ENCODE data around the gene SFTA2.

Gene SFTA2

GRCh38 chr6:30931969-30932645 lies at the start of gene SFTA2:
Gene SFTA2 (minus strand): TSS chr6:30932170. CDS start chr6:30932096, 74 bp downstream.
- TF ChIP-seq CTCF (IDR thresholded peaks at IDR 0.05) = no peak
- peaks cover 21% of the 10 kb centered on the region for H3K27me3 ChIP-seq

GRCh38 chr6:30979690-30980089 lies 47.7 kb upstream of the SFTA2 start:
- H3K27ac ChIP-seq = no peak overlapping the region
- TF ChIP-seq CTCF (IDR thresholded peaks at IDR 0.05) = no peak
- H3K27me3 ChIP-seq = peaks cover 88% of the 10 kb centered on the region
- no peak overlapping the region for H3K4me3 ChIP-seq (ENCODE audit: low read depth in 1 of 2, low read length in 1 of 2)
- H3K36me3 ChIP-seq = no peaks in the 10 kb centered on the region
- no peaks in the 10 kb centered on the region for H3K9me3 ChIP-seq
- H3K4me1 ChIP-seq (ENCODE audit: control insufficient read depth in 1 of 2, insufficient read depth in 1 of 2, low read depth in 1 of 2, low read length in 1 of 2) = no peaks in the 10 kb centered on the region

More at GRCh38 chr6:30931969-30932645, at the start of gene SFTA2:
- H3K27ac ChIP-seq = no peak within 1 kb of the TSS
- no peaks in the 10 kb centered on the region for H3K4me1 ChIP-seq (ENCODE audit: control insufficient read depth in 1 of 2, insufficient read depth in 1 of 2, low read depth in 1 of 2, low read length in 1 of 2)
- H3K9me3 ChIP-seq = no peaks in the 10 kb centered on the region
- no peaks in the 10 kb centered on the region for H3K36me3 ChIP-seq
- no peak within 1 kb of the TSS for H3K4me3 ChIP-seq (ENCODE audit: low read depth in 1 of 2, low read length in 1 of 2)

- H3K4me3 ChIP-seq (ENCODE audit: low read depth in 1 of 2, low read length in 1 of 2) = no peak overlapping the region
- no peak for TF ChIP-seq CTCF (IDR thresholded peaks at IDR 0.05)
- H3K9me3 ChIP-seq = no peaks in the 10 kb centered on the region
- no peaks in the 10 kb centered on the region for H3K36me3 ChIP-seq
- H3K4me1 ChIP-seq (ENCODE audit: control insufficient read depth in 1 of 2, insufficient read depth in 1 of 2, low read depth in 1 of 2, low read length in 1 of 2) = no peaks in the 10 kb centered on the region
- H3K27me3 ChIP-seq = peaks cover 88% of the 10 kb centered on the region
- no peak overlapping the region for H3K27ac ChIP-seq
Observed at GRCh38 chr6:30979141-30979540, 47.2 kb upstream of the SFTA2 start.

- H3K27me3 ChIP-seq = peaks cover 69% of the 10 kb centered on the region
- H3K36me3 ChIP-seq = no peaks in the 10 kb centered on the region
- no peak overlapping the region for H3K27ac ChIP-seq
Observed at GRCh38 chr6:30974490-30975252, 42.7 kb upstream of the SFTA2 start.

GRCh38 chr6:30972816-30973215 lies 40.8 kb upstream of the SFTA2 start:
- Histone ChIP-seq H3K27me3 (peaks cover 50% of the 10 kb centered on the region), H3K9me3 (no peaks in the 10 kb centered on the region), H3K4me3 (ENCODE audit: low read depth in 1 of 2, low read length in 1 of 2) (no peak overlapping the region), H3K36me3 (no peaks in the 10 kb centered on the region), H3K4me1 (ENCODE audit: control insufficient read depth in 1 of 2, insufficient read depth in 1 of 2, low read depth in 1 of 2, low read length in 1 of 2) (no peaks in the 10 kb centered on the region), H3K27ac (no peak overlapping the region)
- no peak for TF ChIP-seq CTCF (IDR thresholded peaks at IDR 0.05)

More at GRCh38 chr6:30974490-30975252, 42.7 kb upstream of the SFTA2 start:
- no peaks in the 10 kb centered on the region for H3K4me1 ChIP-seq (ENCODE audit: control insufficient read depth in 1 of 2, insufficient read depth in 1 of 2, low read depth in 1 of 2, low read length in 1 of 2)
- TF ChIP-seq CTCF (IDR thresholded peaks at IDR 0.05) = no peak
- H3K4me3 ChIP-seq (ENCODE audit: low read depth in 1 of 2, low read length in 1 of 2) = no peak overlapping the region
- H3K9me3 ChIP-seq = no peaks in the 10 kb centered on the region

Measured in neutrophil (primary cell).